GM21737 (cell line): ENCODE results near the gene BLNK.
A peak's percentile ranks its signal among the peaks of the same experiment; 100 is the strongest.

Experiments
- ATAC-seq: cut with Tn5 transposase; IDR thresholded peaks from one replicate; pipeline ENCODE4 v1.9.1; 2021; ENCODE audit warnings: mild to moderate bottlenecking, moderate library complexity; ENCODE audit not compliant: unreplicated experiment

Gene BLNK

GRCh38 chr10:96289218-96289910 lies 18.0 kb upstream of the BLNK start:
- ATAC-seq = no peak

GRCh38 chr10:96288151-96288621 lies 16.8 kb upstream of the BLNK start:
- ATAC-seq = peak; percentile 45

GRCh38 chr10:96287392-96288105 lies 16.2 kb upstream of the BLNK start:
- ATAC-seq = peak; percentile 57

GRCh38 chr10:96285331-96285752 lies 14.0 kb upstream of the BLNK start:
- ATAC-seq = no peak

GRCh38 chr10:96283756-96284155 lies 12.4 kb upstream of the BLNK start:
- ATAC-seq = no peak

GRCh38 chr10:96283351-96283750 lies 12.0 kb upstream of the BLNK start:
- no peak for ATAC-seq

GRCh38 chr10:96281444-96282029 lies 10.2 kb upstream of the BLNK start:
- ATAC-seq = no peak

- no peak for ATAC-seq
Measured at GRCh38 chr10:96280859-96281258, 9.5 kb upstream of the BLNK start.

- ATAC-seq = no peak
Measured at GRCh38 chr10:96279191-96279641, 7.8 kb upstream of the BLNK start.

- no peak for ATAC-seq
Measured at GRCh38 chr10:96276831-96277230, 5.5 kb upstream of the BLNK start.

- no peak for ATAC-seq
Measured at GRCh38 chr10:96276426-96276825, 5.1 kb upstream of the BLNK start.

GRCh38 chr10:96275685-96276418 lies 4.5 kb upstream of the BLNK start:
- no peak for ATAC-seq

- ATAC-seq = no peak
Measured at GRCh38 chr10:96272316-96273280, 1.2 kb upstream of the BLNK start.

- no peak for ATAC-seq
Measured at GRCh38 chr10:96270571-96270970, 798 bp downstream of the BLNK start.

GRCh38 chr10:96269438-96270300 lies 1.7 kb downstream of the BLNK start:
- ATAC-seq = no peak

- no peak for ATAC-seq
Measured at GRCh38 chr10:96268341-96268909, 2.9 kb downstream of the BLNK start.

GRCh38 chr10:96267234-96267705 lies 4.1 kb downstream of the BLNK start:
- ATAC-seq = no peak

GRCh38 chr10:96266118-96266770 lies 5.1 kb downstream of the BLNK start:
- no peak for ATAC-seq
